Measurements from ENCODE around the gene PPP1R14C.
A peak's percentile ranks its signal among the peaks of the same experiment; 100 is the strongest.

PPP1R14C gene

GRCh38 chr6:150227281-150227680 is 84.4 kb downstream of the PPP1R14C start:
- 73% methylated on average over 3 of the region's 3 CpGs for WGBS
- no peak overlapping the region for H3K4ac ChIP-seq (ENCODE audit: low read depth in 1 of 2, low read length in 2 of 2)
- no peak overlapping the region for H2AK5ac ChIP-seq (ENCODE audit: low read length, severe bottlenecking)
- H3K36me3 ChIP-seq (ENCODE audit: control insufficient read depth in 1 of 2, insufficient read depth in 2 of 2, low read depth in 1 of 2, low read length in 2 of 2): no peaks in the 10 kb centered on the region
- H2BK12ac ChIP-seq (ENCODE audit: low read length in 2 of 2): no peak overlapping the region
- no peak overlapping the region for H3K4me3 ChIP-seq (ENCODE audit: insufficient read depth in 1 of 2, low read depth in 1 of 2, low read length in 2 of 2)
- H3K27ac ChIP-seq (ENCODE audit: low read length, poor library complexity, severe bottlenecking): no peak overlapping the region
- H3K9ac ChIP-seq (ENCODE audit: low read length): no peak overlapping the region
- no peak overlapping the region for H4K91ac ChIP-seq (ENCODE audit: low read length)
- no peak overlapping the region for H4K8ac ChIP-seq (ENCODE audit: low read length)
- H3K4me2 ChIP-seq (ENCODE audit: low read length, poor library complexity, severe bottlenecking): no peak overlapping the region
- no peak overlapping the region for H2AFZ ChIP-seq (ENCODE audit: low read depth, low read length)
- no peaks in the 10 kb centered on the region for H3K27me3 ChIP-seq (ENCODE audit: control insufficient read depth in 1 of 2, insufficient read depth in 1 of 2, low read length in 2 of 2)
- H3K9me3 ChIP-seq (ENCODE audit: control insufficient read depth, low read length): no peaks in the 10 kb centered on the region
- no peak overlapping the region for H2BK120ac ChIP-seq (ENCODE audit: low read depth, low read length)
- DNase-seq: no peak
- no peak overlapping the region for H2BK5ac ChIP-seq (ENCODE audit: low read depth, low read length, poor library complexity, severe bottlenecking)
- H3K23ac ChIP-seq (ENCODE audit: low read length in 2 of 2): no peak overlapping the region
- H3K79me1 ChIP-seq (replicated peaks; ENCODE audit: low read length, poor library complexity, severe bottlenecking): no peaks in the 10 kb centered on the region
- no peak overlapping the region for H2BK15ac ChIP-seq (ENCODE audit: low read depth, poor library complexity, severe bottlenecking)
- H3K18ac ChIP-seq (ENCODE audit: low read depth in 1 of 2, low read length in 2 of 2): no peak overlapping the region
- H3K4me1 ChIP-seq (ENCODE audit: control insufficient read depth, insufficient read depth, low read depth, low read length): peaks cover 10% of the 10 kb centered on the region
- no peak overlapping the region for H3K14ac ChIP-seq (ENCODE audit: low read length in 2 of 2)

DNA sequence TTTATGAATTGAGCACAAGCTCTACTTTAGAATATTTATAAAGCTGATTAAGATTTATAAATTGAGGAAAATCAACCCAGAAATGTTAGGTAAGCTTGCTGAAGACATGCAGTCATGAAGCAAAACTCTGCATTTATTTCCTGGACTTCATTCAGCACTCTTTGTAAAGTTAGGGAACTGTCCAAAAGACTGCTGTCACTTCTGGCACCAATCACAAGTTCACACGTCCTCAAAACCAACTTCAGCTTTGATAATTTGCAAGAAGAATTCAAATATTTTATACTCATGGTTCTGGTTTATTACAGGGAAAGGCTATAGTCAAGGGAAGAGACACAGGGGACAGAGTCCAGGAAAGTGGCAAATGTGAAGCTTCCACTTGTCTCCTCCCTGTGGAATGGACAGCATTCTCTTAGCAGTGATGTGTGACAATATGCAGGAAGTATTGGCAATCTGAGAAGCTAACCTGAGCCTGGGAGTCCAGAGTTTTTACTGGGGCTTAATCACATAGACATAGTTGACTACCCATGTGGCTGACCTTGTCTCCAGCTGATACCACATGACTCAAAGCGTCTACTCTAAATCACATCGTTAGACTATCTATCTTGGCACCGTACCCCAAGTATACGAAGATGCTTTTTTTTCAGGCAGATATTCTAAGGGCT is 85.4 kb downstream of the PPP1R14C start:
- H3K4me2 ChIP-seq (ENCODE audit: low read length, poor library complexity, severe bottlenecking): no peak overlapping the region
- H3K4me1 ChIP-seq (ENCODE audit: control insufficient read depth, insufficient read depth, low read depth, low read length): peaks cover 10% of the 10 kb centered on the region
- H3K79me1 ChIP-seq (replicated peaks; ENCODE audit: low read length, poor library complexity, severe bottlenecking): no peaks in the 10 kb centered on the region
- no peaks in the 10 kb centered on the region for H3K27me3 ChIP-seq (ENCODE audit: control insufficient read depth in 1 of 2, insufficient read depth in 1 of 2, low read length in 2 of 2)
- no peak overlapping the region for H2BK12ac ChIP-seq (ENCODE audit: low read length in 2 of 2)
- no peaks in the 10 kb centered on the region for H3K36me3 ChIP-seq (ENCODE audit: control insufficient read depth in 1 of 2, insufficient read depth in 2 of 2, low read depth in 1 of 2, low read length in 2 of 2)
- H3K14ac ChIP-seq (ENCODE audit: low read length in 2 of 2): no peak overlapping the region
- H4K91ac ChIP-seq (ENCODE audit: low read length): no peak overlapping the region
- H3K9ac ChIP-seq (ENCODE audit: low read length): no peak overlapping the region
- H2BK120ac ChIP-seq (ENCODE audit: low read depth, low read length): no peak overlapping the region
- H3K4ac ChIP-seq (ENCODE audit: low read depth in 1 of 2, low read length in 2 of 2): no peak overlapping the region
- no peak overlapping the region for H3K23ac ChIP-seq (ENCODE audit: low read length in 2 of 2)
- H2BK15ac ChIP-seq (ENCODE audit: low read depth, poor library complexity, severe bottlenecking): no peak overlapping the region
- DNase-seq: no peak
- H4K8ac ChIP-seq (ENCODE audit: low read length): no peak overlapping the region
- no peak overlapping the region for H3K27ac ChIP-seq (ENCODE audit: low read length, poor library complexity, severe bottlenecking)
- no peaks in the 10 kb centered on the region for H3K9me3 ChIP-seq (ENCODE audit: control insufficient read depth, low read length)
- no peak overlapping the region for H2AFZ ChIP-seq (ENCODE audit: low read depth, low read length)
- 94% methylated on average over 4 of the region's 5 CpGs for WGBS
- H3K18ac ChIP-seq (ENCODE audit: low read depth in 1 of 2, low read length in 2 of 2): no peak overlapping the region
- H2AK5ac ChIP-seq (ENCODE audit: low read length, severe bottlenecking): no peak overlapping the region
- H2BK5ac ChIP-seq (ENCODE audit: low read depth, low read length, poor library complexity, severe bottlenecking): no peak overlapping the region
- H3K4me3 ChIP-seq (ENCODE audit: insufficient read depth in 1 of 2, low read depth in 1 of 2, low read length in 2 of 2): no peak overlapping the region

DNA sequence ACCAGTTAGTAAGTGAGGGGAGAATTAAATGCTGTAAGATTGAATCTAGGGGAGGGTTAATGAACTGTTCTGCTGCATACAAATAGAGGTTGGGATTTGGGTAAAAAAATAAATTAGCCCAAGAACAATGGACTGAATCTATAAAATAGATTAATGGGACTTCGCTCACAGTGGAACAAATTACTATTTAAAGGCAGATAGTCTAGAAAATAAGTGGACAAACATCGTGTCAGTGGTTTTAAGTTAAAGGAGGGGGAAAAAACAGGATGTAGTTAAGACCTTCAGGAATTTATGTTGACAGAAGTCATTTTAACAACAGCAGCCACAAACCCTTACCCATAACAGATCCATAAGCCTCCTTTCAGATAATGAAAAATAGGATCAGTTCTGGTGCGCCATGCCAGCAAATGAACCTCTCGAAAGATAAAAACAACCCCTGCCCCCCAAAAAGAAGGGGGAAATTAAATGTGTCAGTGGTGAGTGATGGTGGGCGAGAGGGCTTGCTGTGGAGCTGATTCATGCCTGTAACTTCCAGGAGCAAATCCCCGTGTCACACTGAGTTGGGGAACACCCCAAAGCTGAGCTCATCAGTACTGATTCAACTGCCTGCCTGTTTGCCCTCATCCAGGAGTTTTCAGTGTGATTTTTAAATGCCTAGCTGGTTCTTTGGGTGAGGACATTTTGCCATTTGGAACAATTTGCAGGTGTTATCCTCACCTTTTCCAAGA is 86.8 kb downstream of the PPP1R14C start:
- Histone ChIP-seq H3K4ac (ENCODE audit: low read depth in 1 of 2, low read length in 2 of 2) (no peak overlapping the region), H3K18ac (ENCODE audit: low read depth in 1 of 2, low read length in 2 of 2) (no peak overlapping the region), H4K8ac (ENCODE audit: low read length) (no peak overlapping the region), H2BK120ac (ENCODE audit: low read depth, low read length) (no peak overlapping the region), H2BK15ac (ENCODE audit: low read depth, poor library complexity, severe bottlenecking) (no peak overlapping the region), H3K23ac (ENCODE audit: low read length in 2 of 2) (no peak overlapping the region), H2BK12ac (ENCODE audit: low read length in 2 of 2) (no peak overlapping the region), H2BK5ac (ENCODE audit: low read depth, low read length, poor library complexity, severe bottlenecking) (no peak overlapping the region), H3K79me1 (replicated peaks; ENCODE audit: low read length, poor library complexity, severe bottlenecking) (no peaks in the 10 kb centered on the region), H3K27me3 (ENCODE audit: control insufficient read depth in 1 of 2, insufficient read depth in 1 of 2, low read length in 2 of 2) (no peaks in the 10 kb centered on the region), H2AFZ (ENCODE audit: low read depth, low read length) (no peak overlapping the region), H3K36me3 (ENCODE audit: control insufficient read depth in 1 of 2, insufficient read depth in 2 of 2, low read depth in 1 of 2, low read length in 2 of 2) (no peaks in the 10 kb centered on the region), H2AK5ac (ENCODE audit: low read length, severe bottlenecking) (no peak overlapping the region), H3K9ac (ENCODE audit: low read length) (peak overlapping the region; percentile 24), H4K91ac (ENCODE audit: low read length) (no peak overlapping the region), H3K14ac (ENCODE audit: low read length in 2 of 2) (peak overlapping the region in 1 of 2 experiments; percentile 28), H3K4me2 (ENCODE audit: low read length, poor library complexity, severe bottlenecking) (no peak overlapping the region), H3K9me3 (ENCODE audit: control insufficient read depth, low read length) (no peaks in the 10 kb centered on the region), H3K4me3 (ENCODE audit: insufficient read depth in 1 of 2, low read depth in 1 of 2, low read length in 2 of 2) (no peak overlapping the region), H3K27ac (ENCODE audit: low read length, poor library complexity, severe bottlenecking) (no peak overlapping the region), H3K4me1 (ENCODE audit: control insufficient read depth, insufficient read depth, low read depth, low read length) (peaks cover 10% of the 10 kb centered on the region)
- WGBS: 18% methylated on average over 2 of the region's 6 CpGs
- DNase-seq: no peak

- 67% methylated on average over 5 of the region's 5 CpGs for WGBS
- no peaks in the 10 kb centered on the region for H3K79me1 ChIP-seq (replicated peaks; ENCODE audit: low read length, poor library complexity, severe bottlenecking)
These were observed 87.3 kb downstream of the PPP1R14C start for GRCh38 chr6:150230164-150230561.

More at GRCh38 chr6:150230164-150230561, 87.3 kb downstream of the PPP1R14C start:
- Histone ChIP-seq H3K4me3 (ENCODE audit: insufficient read depth in 1 of 2, low read depth in 1 of 2, low read length in 2 of 2) (no peak overlapping the region), H3K14ac (ENCODE audit: low read length in 2 of 2) (no peak overlapping the region), H2BK5ac (ENCODE audit: low read depth, low read length, poor library complexity, severe bottlenecking) (no peak overlapping the region), H3K9ac (ENCODE audit: low read length) (peak overlapping the region; percentile 24), H4K8ac (ENCODE audit: low read length) (no peak overlapping the region), H3K27ac (ENCODE audit: low read length, poor library complexity, severe bottlenecking) (no peak overlapping the region), H2BK15ac (ENCODE audit: low read depth, poor library complexity, severe bottlenecking) (no peak overlapping the region), H2AFZ (ENCODE audit: low read depth, low read length) (no peak overlapping the region), H3K18ac (ENCODE audit: low read depth in 1 of 2, low read length in 2 of 2) (no peak overlapping the region), H3K4ac (ENCODE audit: low read depth in 1 of 2, low read length in 2 of 2) (no peak overlapping the region), H2BK12ac (ENCODE audit: low read length in 2 of 2) (no peak overlapping the region), H3K23ac (ENCODE audit: low read length in 2 of 2) (no peak overlapping the region), H3K27me3 (ENCODE audit: control insufficient read depth in 1 of 2, insufficient read depth in 1 of 2, low read length in 2 of 2) (no peaks in the 10 kb centered on the region), H3K9me3 (ENCODE audit: control insufficient read depth, low read length) (no peaks in the 10 kb centered on the region), H2BK120ac (ENCODE audit: low read depth, low read length) (no peak overlapping the region), H2AK5ac (ENCODE audit: low read length, severe bottlenecking) (no peak overlapping the region), H3K4me2 (ENCODE audit: low read length, poor library complexity, severe bottlenecking) (no peak overlapping the region), H3K4me1 (ENCODE audit: control insufficient read depth, insufficient read depth, low read depth, low read length) (peaks cover 10% of the 10 kb centered on the region), H3K36me3 (ENCODE audit: control insufficient read depth in 1 of 2, insufficient read depth in 2 of 2, low read depth in 1 of 2, low read length in 2 of 2) (no peaks in the 10 kb centered on the region), H4K91ac (ENCODE audit: low read length) (no peak overlapping the region)
- DNase-seq: no peak
